Large intestine (tissue), 3 donors: ENCODE data around the gene PHYKPL. TPM values are rescaled to one million over a fixed set of nuclear protein-coding genes. Genes with fewer than 3 reads are reported as not detected.

Experiments used
- DNase-seq, 2 donors: peaks; one replicate each; pipeline versions ENCODE4 v3.0.0 to v3.0.0-alpha.2; 2013
- H3K27ac ChIP-seq: one replicate; pipeline ENCODE4 v1.5.1; 2013; ENCODE audit warnings: low read length
- H3K27me3 ChIP-seq: 2 replicates; pipeline ENCODE4 v1.6.1; 2013; ENCODE audit warnings: low read length; ENCODE audit not compliant: control insufficient read depth, insufficient read depth
- H3K36me3 ChIP-seq: 2 replicates; pipeline ENCODE4 v1.6.1; 2013; ENCODE audit warnings: low read length; ENCODE audit not compliant: control insufficient read depth, insufficient read depth
- H3K4me1 ChIP-seq: one replicate; pipeline ENCODE4 v1.6.1; 2013; ENCODE audit warnings: low read length; ENCODE audit not compliant: control insufficient read depth, insufficient read depth
- H3K4me3 ChIP-seq: one replicate; pipeline ENCODE4 v1.5.1; 2013; ENCODE audit warnings: low read length
- H3K9me3 ChIP-seq: one replicate; pipeline ENCODE4 v1.6.1; 2013; ENCODE audit warnings: mild to moderate bottlenecking, low read depth, low read length, moderate library complexity; ENCODE audit not compliant: control insufficient read depth
- WGBS: methylation state at CpG from one replicate; pipeline ENCODE4 v1.1.5; 2013; ENCODE audit warnings: low lambda C conversion rate; ENCODE audit not compliant: insufficient coverage; 5-methylcytosine and 5-hydroxymethylcytosine counted together
- polyA plus RNA-seq: library from polyadenylated mRNA; unstranded; fragments of 120-200 nt; gene quantifications from one replicate; pipeline ENCODE4 v1.2.1, GENCODE V29; 2013

PHYKPL gene
- polyA plus RNA-seq, 1 donor = 168 TPM

GRCh38 chr5:178277346-178277745 lies 44.7 kb upstream of the PHYKPL start:
- WGBS = no CpG with 5 or more reads among the region's 9 CpGs
- Histone ChIP-seq H3K4me1 (no peaks in the 10 kb centered on the region), H3K27ac (no peak overlapping the region), H3K27me3 (peaks cover 10% of the 10 kb centered on the region), H3K9me3 (no peaks in the 10 kb centered on the region), H3K4me3 (no peak overlapping the region), H3K36me3 (no peaks in the 10 kb centered on the region)
- no peak for DNase-seq

GRCh38 chr5:178274781-178275537 lies 42.4 kb upstream of the PHYKPL start:
- no peaks in the 10 kb centered on the region for H3K9me3 ChIP-seq
- 100% methylated on average over 1 of the region's 20 CpGs for WGBS
- no peak for DNase-seq
- peaks cover 3% of the 10 kb centered on the region for H3K27me3 ChIP-seq
- H3K4me3 ChIP-seq = no peak overlapping the region
- no peak overlapping the region for H3K27ac ChIP-seq
- H3K4me1 ChIP-seq = no peaks in the 10 kb centered on the region
- no peaks in the 10 kb centered on the region for H3K36me3 ChIP-seq

DNA sequence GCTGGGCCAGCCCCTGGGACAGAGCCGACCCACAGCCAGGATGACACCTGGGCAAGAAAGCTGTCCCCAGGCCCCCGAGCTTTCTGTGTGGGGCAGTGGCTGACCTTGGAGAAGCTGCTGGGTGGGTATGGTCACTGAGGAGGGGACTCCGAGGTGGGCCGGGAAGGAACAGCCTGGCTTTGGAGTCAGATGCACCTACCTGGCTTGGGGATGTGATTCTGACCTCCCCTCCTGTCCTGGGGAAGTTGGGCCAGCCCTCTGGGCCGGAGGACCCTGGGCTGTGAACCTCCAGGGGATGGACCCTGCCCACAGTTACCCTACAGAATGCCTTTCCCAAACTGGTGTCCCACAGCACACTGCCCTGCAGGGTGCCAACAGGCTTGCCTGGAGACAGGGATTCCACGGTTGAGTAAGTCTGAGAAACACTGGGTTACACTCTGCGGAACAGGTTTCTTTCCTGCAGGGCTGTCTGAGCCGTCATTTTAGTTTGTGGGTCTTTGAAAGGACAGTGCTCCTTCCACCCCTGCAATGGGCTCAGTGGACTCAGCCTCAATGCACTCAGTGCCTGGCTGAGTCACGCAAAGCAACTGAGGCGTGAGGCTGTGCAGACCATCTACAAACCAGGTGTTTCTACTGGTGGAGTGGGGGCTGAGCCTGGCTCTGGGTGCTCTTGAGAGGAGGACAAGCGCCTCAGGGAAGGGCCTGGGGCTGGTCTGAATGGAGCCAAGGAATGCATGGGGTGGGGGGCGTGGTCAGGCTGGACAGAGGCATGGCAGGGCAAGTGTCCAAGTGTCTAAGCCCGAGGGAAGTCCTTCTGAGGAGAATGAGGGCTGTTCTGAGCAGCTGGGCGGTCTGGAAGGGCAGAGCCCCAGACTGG lies 41.3 kb upstream of the PHYKPL start:
- Histone ChIP-seq H3K27me3 (peaks cover under 1% of the 10 kb centered on the region), H3K27ac (no peak overlapping the region), H3K4me3 (no peak overlapping the region), H3K9me3 (no peaks in the 10 kb centered on the region), H3K36me3 (no peaks in the 10 kb centered on the region), H3K4me1 (no peaks in the 10 kb centered on the region)
- DNase-seq = no peak
- no CpG with 5 or more reads among the region's 14 CpGs for WGBS

DNA sequence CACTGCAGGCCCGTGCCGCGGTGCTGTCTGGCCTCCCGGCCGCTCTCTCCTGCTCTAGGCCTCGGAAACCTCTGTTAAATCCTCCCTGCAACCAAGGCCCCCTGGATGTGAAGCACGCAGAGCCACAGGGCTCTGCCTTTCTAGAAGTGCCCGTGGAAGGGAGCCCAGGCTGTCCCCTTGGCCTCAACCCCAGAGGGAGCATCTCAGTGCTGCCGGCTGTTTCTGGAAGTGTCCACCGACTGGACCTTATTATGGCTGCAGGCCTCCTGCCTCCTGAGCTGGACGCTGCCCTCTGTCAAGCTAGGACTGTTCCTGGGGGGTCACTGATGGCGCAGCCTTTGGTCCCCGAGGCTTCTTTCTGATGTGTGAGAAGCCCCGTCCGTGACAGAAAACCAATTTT lies 40.4 kb upstream of the PHYKPL start:
- H3K9me3 ChIP-seq = no peaks in the 10 kb centered on the region
- no peak overlapping the region for H3K27ac ChIP-seq
- no CpG with 5 or more reads among the region's 15 CpGs for WGBS
- H3K4me1 ChIP-seq = no peaks in the 10 kb centered on the region
- no peaks in the 10 kb centered on the region for H3K27me3 ChIP-seq
- DNase-seq = no peak
- no peak overlapping the region for H3K4me3 ChIP-seq
- no peaks in the 10 kb centered on the region for H3K36me3 ChIP-seq

DNA sequence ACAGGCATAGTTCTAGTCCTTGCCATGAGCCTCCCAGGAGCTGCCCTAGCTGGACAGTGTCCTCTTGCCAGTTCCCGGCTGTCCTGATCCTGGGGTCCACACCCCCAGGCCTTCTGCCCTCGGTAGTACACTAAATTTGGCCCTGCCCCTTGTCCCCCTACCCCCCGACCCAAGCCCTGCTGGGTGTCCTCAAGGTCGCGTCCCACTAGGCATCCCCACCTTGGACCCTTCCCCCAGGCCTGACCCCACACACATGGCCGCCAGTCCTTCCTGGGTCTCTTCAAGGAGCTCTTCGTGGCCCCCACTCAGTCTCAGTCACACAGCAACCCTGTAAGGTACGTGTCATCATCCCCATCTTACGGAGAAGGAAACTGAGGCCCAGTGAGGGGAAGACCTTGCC lies 40.0 kb upstream of the PHYKPL start:
- Histone ChIP-seq H3K9me3 (no peaks in the 10 kb centered on the region), H3K27me3 (no peaks in the 10 kb centered on the region), H3K36me3 (no peaks in the 10 kb centered on the region), H3K4me1 (no peaks in the 10 kb centered on the region), H3K4me3 (no peak overlapping the region), H3K27ac (no peak overlapping the region)
- WGBS = no CpG with 5 or more reads among the region's 9 CpGs
- DNase-seq = no peak

DNA sequence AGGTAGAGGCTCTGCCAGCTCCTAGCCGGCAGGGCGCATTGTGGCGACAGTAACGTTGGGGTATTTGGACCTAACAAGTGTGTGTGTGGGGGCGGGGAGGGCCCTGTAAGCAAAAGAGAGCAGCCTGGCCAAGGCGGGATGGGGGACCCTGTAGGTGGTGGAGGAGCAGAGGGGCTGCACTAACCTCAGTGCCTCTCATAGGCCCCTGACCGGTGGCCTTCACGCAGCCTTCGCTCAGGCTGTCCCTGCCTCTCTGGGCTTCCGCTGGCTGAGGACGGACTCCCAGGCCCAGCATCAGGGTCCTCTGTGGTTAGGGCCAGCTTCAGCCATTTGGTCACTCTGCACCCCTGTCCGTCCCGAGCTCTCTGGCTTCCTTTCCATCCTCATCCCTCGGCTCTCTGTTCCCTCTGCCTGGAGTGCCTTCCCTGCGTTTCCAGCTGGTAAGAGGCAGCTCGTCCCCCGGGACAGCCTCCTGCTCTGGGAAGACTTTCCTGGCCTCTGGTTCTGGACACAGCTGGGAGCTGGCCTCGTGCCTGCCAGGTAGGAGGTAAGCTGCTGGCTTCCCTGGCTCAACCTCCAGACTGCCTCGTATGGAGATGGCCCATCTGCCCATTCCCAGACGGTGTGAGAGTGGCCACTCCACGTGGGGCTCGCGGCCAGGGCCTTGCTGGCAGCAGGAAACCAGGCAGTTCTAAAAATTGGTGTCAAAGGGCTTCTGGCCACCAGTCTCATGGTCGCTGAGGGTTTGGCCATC lies 39.3 kb upstream of the PHYKPL start:
- no CpG with 5 or more reads among the region's 24 CpGs for WGBS
- Histone ChIP-seq H3K4me1 (no peaks in the 10 kb centered on the region), H3K36me3 (no peaks in the 10 kb centered on the region), H3K4me3 (no peak overlapping the region), H3K27me3 (no peaks in the 10 kb centered on the region), H3K9me3 (no peaks in the 10 kb centered on the region), H3K27ac (no peak overlapping the region)
- DNase-seq = no peak

DNA sequence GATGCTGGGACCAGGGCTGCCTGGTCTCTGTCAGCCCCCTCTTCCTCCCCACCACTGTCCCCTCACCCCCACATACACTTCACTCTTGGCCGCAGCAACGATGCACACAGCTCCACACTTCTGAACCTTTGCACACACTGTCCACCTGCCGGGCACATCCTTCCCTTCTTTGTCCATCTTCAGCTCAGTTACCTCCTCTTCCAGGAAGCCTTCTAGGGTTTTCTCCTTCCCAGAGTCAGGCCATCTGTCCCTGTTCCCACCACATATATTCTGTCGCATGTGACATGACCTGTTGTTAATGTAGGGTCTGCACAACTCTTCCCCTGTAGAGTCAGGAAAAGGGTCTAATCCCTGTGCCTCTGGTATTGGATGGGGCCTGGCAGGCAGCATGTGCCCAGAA lies 38.6 kb upstream of the PHYKPL start:
- Histone ChIP-seq H3K27me3 (no peaks in the 10 kb centered on the region), H3K4me1 (no peaks in the 10 kb centered on the region), H3K36me3 (no peaks in the 10 kb centered on the region), H3K27ac (no peak overlapping the region), H3K9me3 (no peaks in the 10 kb centered on the region), H3K4me3 (no peak overlapping the region)
- no CpG with 5 or more reads among the region's 4 CpGs for WGBS
- no peak for DNase-seq

DNA sequence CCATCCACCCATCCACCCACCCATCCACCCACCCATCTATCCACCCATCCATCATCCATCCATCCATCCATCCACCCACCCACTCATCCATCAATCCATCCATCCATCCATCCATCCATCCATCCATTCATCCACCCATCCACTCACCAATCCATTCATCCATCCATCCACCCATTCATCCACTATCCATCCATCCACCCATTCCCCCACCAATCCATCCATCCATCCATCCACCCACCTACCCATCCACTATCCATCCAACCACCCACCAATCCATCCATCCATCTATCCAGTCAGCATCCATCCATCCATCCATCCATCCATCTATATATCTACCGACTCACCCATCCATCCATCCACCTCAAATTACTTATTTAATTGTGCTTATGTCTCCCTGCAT lies 36.9 kb upstream of the PHYKPL start:
- no peak overlapping the region for H3K27ac ChIP-seq
- no peaks in the 10 kb centered on the region for H3K9me3 ChIP-seq
- no peak for DNase-seq
- no peaks in the 10 kb centered on the region for H3K4me1 ChIP-seq
- no CpG with 5 or more reads among the region's 1 CpG for WGBS
- H3K27me3 ChIP-seq = no peaks in the 10 kb centered on the region
- H3K36me3 ChIP-seq = no peaks in the 10 kb centered on the region
- H3K4me3 ChIP-seq = no peak overlapping the region

DNA sequence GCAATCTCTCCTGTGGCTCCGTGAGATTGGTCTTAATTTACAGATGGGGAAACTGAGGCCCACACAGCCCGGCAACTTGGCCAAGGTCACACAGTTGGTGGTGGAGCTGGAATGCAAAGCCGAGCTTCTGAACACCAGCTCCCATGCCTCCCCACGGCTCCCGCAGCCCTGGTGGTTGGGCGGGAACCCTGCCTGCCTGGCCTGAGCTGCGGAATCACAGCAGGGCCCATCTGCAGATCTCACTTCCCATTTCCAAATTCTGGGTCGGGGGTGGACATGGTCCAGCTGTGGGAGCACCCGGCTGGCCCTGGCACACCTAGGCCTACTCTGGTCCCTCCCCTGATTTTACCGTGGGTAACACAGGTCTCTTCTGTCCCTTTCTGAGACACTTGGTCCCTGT lies 35.3 kb upstream of the PHYKPL start:
- WGBS = no CpG with 5 or more reads among the region's 10 CpGs
- DNase-seq = no peak
- H3K27me3 ChIP-seq = no peaks in the 10 kb centered on the region

DNA sequence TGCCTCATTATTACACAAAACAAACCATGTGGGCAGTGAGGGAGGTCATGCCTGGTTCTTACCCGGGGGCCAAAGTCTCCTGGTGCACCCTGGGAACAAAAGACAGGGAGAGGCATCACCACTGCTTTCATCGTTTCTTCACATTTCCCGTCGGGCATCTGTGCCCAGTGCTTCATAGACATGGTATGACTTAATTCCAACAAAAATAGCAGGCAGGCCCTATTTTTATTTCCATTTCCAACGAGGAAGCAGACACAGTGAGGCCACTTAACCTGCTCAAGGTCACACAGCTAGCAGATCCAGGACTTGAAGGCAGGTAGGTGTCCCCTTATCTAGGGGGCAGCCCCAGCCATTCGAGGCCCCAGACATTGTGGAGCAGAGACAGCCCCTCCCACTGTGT lies 34.6 kb upstream of the PHYKPL start:
- Histone ChIP-seq H3K27ac (no peak overlapping the region), H3K4me1 (no peaks in the 10 kb centered on the region), H3K27me3 (no peaks in the 10 kb centered on the region), H3K9me3 (no peaks in the 10 kb centered on the region), H3K36me3 (no peaks in the 10 kb centered on the region), H3K4me3 (no peak overlapping the region)
- DNase-seq = no peak
- no CpG with 5 or more reads among the region's 6 CpGs for WGBS

More for the DNA sequence above, 35.3 kb upstream of the PHYKPL start:
- Histone ChIP-seq H3K9me3 (no peaks in the 10 kb centered on the region), H3K4me1 (no peaks in the 10 kb centered on the region), H3K27ac (no peak overlapping the region), H3K36me3 (no peaks in the 10 kb centered on the region), H3K4me3 (no peak overlapping the region)
